IMR-90 (cell line): ENCODE results near the gene COX19.

Source experiments
- CEBPB ChIP-seq: IDR thresholded peaks from 2 replicates; pipeline ENCODE4 v1.6.1; 2012; ENCODE audit warnings: low read depth, low read length, improper control_type of control experiment
- CHD1 ChIP-seq: IDR thresholded peaks from 2 replicates; pipeline ENCODE4 v1.6.1; 2012; ENCODE audit warnings: low read depth, low read length, improper control_type of control experiment
- CTCF ChIP-seq: conservative IDR thresholded peaks from 2 replicates; pipeline ENCODE4 v1.5.1; 2012; ENCODE audit warnings: mild to moderate bottlenecking, low read depth, low read length, improper control_type of control experiment
- MAZ ChIP-seq: IDR thresholded peaks from 2 replicates; pipeline ENCODE4 v1.6.1; 2012; ENCODE audit warnings: low read depth, mild to moderate bottlenecking, low read length, improper control_type of control experiment, moderate library complexity, borderline replicate concordance
- NFE2L2 ChIP-seq: fragments of 150-350 bp; IDR thresholded peaks from 2 replicates; pipeline ENCODE4 v1.6.1; 2016; ENCODE audit warnings: low read depth, mild to moderate bottlenecking, low read length
- POLR2A ChIP-seq: IDR thresholded peaks from 2 replicates; pipeline ENCODE4 v1.6.1; 2012; ENCODE audit warnings: mild to moderate bottlenecking, low read depth, low read length
- RAD21 ChIP-seq: IDR thresholded peaks from 2 replicates; pipeline ENCODE4 v1.6.1; 2012; ENCODE audit warnings: low read length, improper control_type of control experiment
- RCOR1 ChIP-seq: IDR thresholded peaks from 2 replicates; pipeline ENCODE4 v1.6.1; 2012; ENCODE audit warnings: mild to moderate bottlenecking, low read length, improper control_type of control experiment; ENCODE audit not compliant: insufficient replicate concordance
- SMC3 ChIP-seq: fragments of 150-350 bp; IDR thresholded peaks from 2 replicates; pipeline ENCODE4 v1.6.1; 2016; ENCODE audit warnings: low read depth, mild to moderate bottlenecking, antibody characterized with exemption, low read length, moderate library complexity
- USF2 ChIP-seq: fragments of 150-350 bp; IDR thresholded peaks from 2 replicates; pipeline ENCODE4 v1.6.1; 2017; ENCODE audit warnings: mild to moderate bottlenecking, antibody characterized with exemption, low read length, low read depth

- TF ChIP-seq CTCF: no peak
- TF ChIP-seq POLR2A: no peak
- no peak for TF ChIP-seq CHD1
- TF ChIP-seq RAD21: no peak
- no peak for TF ChIP-seq NFE2L2
- TF ChIP-seq MAZ: no peak
- TF ChIP-seq SMC3: no peak
- no peak for TF ChIP-seq RCOR1
- no peak for TF ChIP-seq USF2
- no peak for TF ChIP-seq CEBPB
Measured at GRCh38 chr7:958221-959200, 16.8 kb downstream of the COX19 start.
